ENCODE measurements around the gene AIFM2.
"Not testable (repeated sequence)": the region's sequence is repeated elsewhere in the genome, so short reads cannot be mapped to it uniquely, and the experiment has no call there.

The AIFM2 gene

GRCh38 chr10:70121281-70121949 is 11.2 kb downstream of the AIFM2 start:
- DNase-seq, result no peak

DNA sequence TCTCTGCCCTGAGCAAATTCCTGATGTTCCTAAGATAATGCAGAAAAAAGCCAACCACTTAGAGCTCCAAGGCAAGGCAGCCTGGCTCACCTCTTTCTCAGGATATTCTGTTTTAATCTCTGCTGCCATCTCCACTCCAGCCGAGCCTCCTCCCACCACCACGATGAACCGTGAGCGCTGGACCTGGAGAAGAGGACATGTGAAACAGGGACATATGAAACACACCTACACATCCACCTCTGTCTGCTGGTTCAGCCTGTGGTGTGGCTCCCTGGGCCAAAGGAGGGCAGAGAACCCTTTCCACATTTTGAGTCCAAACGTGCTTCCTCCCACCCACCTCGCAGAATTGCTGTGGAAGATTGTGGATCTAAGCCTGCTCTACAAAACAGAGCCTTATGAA is 12.2 kb downstream of the AIFM2 start:
- DNase-seq, result no peak

GRCh38 chr10:70119623-70120022 is 13.0 kb downstream of the AIFM2 start:
- DNase-seq, result no peak

GRCh38 chr10:70119197-70119596 is 13.4 kb downstream of the AIFM2 start:
- no peak for DNase-seq

DNA sequence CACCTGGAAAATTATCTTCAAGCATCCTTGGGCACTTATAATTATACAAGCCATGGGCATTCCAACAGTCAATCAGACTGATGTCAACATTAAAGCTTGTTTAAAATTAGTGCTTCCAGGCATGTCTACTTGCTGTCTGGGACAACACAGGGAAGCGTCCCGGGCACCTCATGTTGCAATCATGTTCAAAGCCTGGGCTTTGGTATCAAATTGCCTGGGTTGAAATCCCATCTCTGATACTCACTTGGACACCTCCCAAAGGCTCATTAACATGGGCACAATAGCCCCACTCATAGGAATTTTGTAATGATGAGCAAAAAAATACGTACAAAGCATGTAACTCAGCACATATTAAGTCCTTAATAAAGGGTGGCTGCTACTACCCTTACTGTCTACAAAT is 14.4 kb downstream of the AIFM2 start:
- no peak for DNase-seq

DNA sequence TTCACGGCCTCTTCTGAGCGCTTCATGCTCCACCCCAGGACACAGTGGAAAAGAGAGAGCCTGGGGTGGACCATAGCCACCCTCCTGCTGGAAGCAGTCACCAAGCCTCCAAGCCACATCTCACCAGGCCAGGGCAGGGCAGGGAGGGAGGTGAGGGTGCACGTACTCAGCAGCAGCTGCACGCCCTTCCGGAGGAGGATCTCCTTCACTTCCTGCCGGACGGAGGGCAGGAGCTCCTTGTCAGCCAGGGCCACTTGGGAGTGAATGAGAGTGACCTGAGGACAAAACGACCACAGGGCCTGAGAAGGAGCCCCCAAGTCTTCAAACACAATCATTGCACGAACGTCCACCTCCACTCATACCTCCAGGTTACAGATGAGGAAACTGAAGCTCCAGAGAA is 15.0 kb downstream of the AIFM2 start:
- no peak for DNase-seq

DNA sequence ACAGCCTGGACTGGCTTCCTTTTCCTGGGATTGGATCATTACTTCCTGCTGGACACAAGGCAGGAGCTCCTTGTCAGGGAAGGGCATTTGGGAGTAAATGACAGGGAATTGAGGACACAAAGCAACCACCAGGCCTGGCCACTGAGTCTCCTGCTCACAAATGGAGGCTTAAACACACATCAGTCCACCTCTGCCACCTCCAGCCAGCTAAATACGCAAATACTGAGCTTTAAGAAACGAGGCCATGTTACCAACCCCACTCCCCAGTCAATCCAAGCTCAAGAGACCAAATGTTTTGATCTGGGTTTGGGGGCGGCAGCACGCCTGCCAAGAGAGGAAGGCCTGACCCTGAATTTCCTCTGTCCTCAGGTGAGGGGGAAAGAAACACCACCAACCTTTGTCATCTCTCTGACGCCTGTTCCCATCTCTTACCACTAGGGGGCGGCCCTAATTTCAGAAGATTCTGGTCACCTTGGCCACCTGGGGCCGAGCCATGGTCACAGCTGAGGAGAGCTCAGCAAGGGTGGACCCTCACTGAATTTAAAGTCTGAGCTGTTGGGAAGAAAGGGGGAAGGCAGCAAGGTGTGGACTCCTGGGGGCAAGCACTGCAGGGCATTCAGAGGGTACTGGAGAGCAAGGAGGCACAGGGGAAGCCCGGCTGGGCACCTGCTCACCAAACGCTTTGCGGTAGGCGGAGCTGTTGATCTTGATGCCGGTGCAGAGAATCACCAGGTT is 16.5 kb downstream of the AIFM2 start:
- DNase-seq, result peak in 1 of 2 donors; percentile 54

DNA sequence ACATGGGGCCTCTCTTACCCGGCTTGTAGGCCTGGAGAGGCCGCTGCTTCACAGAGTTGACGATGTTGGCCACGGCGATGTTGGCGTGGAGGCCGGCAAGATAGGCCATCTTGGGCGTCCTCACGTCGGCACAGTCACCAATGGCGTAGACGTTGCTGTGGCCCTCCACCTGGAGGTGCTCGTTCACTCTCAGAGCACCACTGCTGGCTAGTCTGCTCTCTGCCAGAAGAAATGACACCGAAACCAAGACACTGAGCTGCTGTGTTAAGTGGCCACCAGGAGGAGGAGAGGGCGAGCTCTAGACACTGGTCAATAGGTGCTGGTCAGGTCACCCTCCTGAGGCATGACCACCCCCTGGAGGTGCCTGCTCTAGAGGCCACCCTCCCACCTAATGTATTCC is 17.7 kb downstream of the AIFM2 start:
- no peak for DNase-seq

- DNase-seq, result no peak
Observed at GRCh38 chr10:70112071-70112470, 20.6 kb downstream of the AIFM2 start.

DNA sequence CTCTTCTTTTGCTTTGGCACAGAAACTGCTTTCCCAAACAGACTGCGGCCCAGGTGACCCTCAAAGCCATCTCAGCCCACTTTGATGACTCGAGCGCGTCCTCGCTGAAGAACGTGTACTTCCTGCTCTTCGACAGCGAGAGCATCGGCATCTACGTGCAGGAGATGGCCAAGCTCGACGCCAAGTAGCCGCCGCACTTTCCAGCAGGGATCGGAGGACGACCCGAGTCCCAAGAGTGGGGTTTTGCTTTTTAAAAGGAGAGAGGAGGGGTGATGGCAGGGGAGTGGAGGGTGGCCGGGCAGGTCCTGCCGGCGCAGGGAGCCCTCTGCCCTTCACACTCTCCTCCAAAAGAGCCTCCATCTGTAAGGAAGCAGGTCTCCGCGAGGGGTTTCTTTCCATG is 21.1 kb downstream of the AIFM2 start:
- no peak for DNase-seq

DNA sequence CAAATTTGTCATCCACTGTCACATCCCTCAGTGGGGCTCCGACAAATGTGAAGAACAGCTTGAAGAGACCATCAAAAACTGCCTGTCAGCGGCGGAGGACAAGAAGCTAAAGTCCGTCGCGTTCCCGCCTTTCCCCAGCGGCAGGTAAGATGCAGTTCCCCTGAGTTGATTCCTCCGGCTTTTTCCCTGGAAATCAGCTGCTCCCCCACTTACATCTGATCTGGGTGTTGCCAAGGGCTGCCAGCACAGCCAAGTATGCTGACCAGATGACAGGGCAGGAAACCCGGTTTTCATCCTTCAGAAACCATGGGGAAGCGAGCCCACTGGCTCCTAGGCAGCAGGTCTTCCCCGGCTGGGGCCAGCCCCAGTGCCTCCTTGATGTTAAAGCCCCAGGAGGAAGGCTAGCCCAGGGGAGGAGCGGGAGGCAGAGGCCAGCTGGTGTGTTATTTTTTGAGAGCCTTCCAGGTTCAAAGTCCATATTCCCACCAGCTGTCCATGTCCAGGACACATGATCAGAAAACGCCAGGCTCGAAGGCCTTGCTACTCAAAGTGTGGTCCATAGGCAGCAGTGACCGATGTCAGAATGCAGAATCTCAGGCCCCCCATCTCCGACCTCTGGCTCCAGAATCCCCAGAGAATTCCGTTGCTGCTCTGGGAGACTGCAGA is 23.4 kb downstream of the AIFM2 start:
- no peak for DNase-seq

DNA sequence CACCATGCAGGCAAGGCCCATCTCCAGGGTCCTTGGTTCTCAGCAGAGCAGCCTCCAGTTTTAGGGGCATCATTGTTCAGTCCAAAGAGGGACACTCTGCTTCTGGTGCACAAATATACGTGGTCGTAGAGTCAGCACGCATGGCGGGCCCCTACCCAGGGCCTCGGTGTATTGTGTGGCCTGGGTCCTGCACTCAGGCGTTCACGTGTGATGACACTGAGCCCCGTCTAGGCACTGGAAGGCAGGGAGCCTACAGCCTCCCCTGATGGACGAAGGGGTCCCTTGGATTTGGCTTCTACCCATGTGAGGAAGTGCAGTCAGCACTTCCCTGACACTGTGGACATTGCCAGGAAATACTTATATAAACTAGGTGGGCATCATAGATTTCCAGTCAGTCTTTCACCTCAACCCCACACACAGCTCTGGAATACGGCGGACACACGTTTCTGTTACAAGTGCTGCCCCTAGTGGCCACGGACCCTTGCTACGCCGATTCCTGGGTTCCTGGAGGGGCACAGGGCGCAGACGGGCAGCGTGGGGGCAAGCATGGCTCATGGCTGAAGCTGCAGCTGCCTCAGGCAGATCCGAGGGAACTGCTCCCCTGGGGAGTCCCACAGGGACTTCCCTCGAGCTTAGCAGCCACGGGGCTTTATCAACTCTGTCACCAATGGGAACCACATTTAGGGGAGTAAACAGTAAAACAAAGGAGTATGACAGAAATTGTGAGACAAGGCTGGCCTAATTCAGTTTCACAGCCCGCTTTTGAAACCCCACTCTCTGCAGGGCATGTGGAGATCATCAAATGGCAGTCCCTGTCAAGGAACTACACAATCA is 25.4 kb downstream of the AIFM2 start:
- no peak for DNase-seq

DNA sequence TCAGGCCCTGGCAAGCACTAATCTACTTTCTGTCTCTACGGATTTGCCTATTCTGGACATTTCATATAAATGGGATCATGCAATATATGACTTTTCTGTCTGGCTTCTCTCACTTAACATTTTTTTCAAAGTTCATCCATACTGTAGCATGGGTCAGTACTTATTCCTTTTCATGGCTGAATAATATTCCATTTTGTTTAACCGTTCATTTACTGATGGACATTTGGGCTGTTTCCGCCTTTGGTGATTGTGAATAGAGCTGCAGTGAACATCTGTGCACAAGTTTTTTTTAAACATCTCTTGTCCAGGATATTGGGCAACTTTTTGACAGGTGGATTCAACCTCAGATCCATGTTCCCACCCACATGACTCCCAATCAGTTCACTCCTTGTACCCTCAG is 31.0 kb downstream of the AIFM2 start:
- no peak for DNase-seq

GRCh38 chr10:70101068-70101562 is 31.5 kb downstream of the AIFM2 start:
- DNase-seq, result not testable (repeated sequence)

DNA sequence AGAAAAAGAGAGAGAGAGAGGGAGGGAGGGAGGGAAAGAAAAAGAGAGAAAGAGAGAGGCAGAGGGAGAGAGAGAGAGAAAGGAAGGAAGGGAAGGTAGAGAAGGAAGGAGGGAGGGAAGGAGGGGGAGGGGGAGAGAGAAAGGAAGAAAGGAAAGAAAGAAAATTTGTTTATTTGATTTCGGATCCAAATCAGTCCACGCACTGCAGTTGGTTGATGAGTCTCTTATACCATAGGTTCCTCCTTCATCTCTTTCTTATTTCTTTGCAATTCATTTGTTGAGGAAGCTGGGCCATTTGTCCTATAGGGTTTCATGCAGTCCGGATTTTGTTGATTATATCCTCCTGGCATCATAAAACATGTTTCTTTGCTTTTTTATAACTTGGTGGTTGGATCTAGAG is 34.4 kb downstream of the AIFM2 start:
- no peak for DNase-seq

DNA sequence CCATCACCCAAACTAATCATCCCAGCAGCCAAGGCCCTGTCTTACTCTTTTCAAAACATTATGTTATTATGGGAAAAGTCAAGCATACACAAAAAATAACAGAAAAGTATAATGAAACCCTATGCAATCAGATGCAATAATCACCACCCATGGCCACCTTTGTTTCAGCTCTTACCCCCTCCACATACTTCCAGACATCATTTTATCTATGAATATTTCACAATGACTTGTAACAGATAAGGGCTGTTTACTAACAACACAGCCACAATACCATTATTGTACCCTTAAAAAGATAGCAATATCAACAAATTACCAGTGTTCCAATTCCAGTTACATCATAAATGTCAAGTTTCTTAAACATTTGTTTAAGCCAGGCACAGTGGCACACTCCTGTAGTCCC is 35.2 kb downstream of the AIFM2 start:
- DNase-seq, result no peak

DNA sequence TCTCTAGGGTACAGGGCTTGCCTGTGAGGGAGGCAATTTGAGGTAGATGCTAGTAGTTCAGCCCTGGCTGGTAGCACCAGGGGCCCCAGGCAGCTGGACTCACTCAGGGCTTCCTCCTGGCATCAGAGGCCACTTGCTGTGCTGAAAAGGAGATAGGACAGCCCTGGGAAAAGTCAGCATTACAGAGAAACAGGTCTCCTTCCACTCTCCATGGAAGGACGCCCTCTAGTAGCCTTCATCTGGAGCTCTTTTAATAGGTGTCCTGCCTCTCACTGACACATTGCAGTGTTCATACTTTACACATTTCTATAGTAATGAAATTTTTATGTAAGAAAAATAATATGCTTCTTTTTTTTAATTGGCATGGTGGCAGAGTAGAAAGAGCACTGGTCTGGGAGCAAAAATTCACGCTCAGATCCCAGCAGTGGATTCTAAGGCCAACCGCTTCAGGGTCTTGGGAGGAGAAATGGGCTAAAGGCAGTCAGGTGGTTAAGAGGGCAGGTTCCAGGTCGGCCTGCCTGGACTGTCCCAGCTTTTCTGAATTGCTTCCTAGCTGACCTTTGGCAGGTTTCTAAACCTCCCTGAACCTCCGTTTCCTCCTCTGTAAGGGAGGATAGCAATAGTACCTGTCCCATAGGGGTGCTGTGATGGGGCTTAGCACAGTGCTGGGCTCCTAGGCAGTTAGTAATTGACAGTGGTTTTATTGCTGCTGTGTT is 35.8 kb downstream of the AIFM2 start:
- no peak for DNase-seq

DNA sequence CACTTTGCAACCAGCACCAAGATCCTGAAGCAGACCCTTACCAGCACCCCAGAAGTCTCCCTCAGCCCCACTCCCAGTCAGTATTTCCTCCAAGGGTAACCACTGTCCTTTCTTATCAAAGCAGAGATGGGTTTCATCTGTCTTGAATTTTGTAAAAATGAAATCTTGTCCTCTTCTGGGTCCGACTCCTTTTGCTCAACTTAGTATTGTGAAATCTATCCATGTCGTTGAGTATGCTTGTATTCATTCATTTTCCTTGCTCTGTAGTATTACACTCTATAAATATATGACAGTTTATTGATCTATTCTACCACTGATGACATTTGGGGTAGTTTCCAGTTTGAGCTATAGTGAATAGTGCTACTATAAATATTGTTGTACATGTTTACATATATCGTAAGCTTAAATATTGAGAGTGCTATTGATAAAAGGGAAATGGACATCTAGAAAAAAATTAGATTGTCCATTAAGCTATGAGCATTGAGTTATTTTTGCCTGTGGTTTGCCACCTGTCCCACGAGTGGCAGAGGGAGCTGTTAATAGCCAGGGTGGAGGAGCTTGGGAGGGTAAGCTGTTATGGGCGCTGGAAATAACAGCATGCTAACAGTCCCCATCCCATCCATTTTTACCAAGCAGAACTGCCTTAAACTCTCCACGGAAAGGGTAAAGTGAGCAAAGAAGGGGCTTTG is 36.5 kb downstream of the AIFM2 start:
- no peak for DNase-seq

- DNase-seq, result no peak
Observed at GRCh38 chr10:70094250-70094649, 38.4 kb downstream of the AIFM2 start.

DNA sequence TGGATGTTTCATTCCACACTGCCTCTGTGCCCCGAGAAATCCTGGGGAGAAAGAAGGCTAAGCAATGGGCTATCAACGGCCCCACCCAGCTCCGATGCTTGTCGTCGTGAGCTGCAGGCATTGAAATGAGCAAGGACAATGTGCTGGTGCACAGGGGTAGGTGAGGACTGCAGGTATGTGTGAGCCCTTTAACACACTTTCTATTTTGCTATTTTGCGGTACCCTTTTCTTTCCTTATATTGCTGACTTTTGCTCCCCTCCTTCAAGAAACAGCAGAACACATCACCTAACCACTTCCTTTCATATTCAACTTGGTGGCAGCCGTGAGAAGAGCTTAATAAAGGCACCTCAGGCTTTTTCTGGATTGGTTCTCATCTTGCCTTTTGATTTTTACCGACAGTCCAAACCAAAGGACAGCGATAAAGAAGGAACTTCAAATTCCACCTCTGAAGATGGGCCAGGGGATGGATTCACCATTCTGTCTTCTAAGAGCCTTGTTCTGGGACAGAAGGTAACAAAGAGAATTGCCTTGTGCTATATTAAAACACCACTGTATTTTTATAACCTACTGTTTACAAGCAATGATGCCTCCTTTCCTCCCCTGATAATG is 39.2 kb downstream of the AIFM2 start:
- DNase-seq, result no peak

DNA sequence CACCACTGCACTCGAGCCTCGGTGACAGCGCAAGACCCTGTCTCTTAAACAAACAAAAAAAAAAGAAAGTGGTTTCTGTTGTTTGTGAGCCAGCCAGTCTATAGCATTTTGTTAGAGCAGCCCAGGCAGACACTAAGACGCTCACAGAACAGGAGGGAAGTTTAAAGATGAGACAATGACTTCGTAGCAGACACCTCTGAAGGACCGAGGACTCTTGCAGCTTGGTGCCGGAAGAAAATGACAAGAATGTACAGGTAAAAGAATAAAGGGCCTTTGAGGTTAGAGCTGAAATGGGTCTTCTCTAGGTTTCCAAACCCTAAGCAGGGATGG is 40.3 kb downstream of the AIFM2 start:
- no peak for DNase-seq

GRCh38 chr10:70090951-70091350 is 41.7 kb downstream of the AIFM2 start:
- DNase-seq, result no peak
